Keratinocyte (primary cell): Measurements from ENCODE around the gene CFAP20DC. TPM values are rescaled to one million over a fixed set of nuclear protein-coding genes. Genes with fewer than 3 reads are reported as not detected.

Experiments used
- DNase-seq: peaks from one replicate; pipeline ENCODE4 v3.0.0-alpha.2; 2011; ENCODE audit warnings: low read depth, missing footprints, low spot score
- FAIRE-seq: peaks from 2 replicates; lab custom pipeline; 2011; peaks lifted over from hg19 to GRCh38; lab: Jason Lieb, UNC
- H2AFZ ChIP-seq: 2 replicates; pipeline ENCODE4 v1.6.0; 2012; ENCODE audit warnings: low read length, control low read depth, inconsistent platforms; ENCODE audit not compliant: control insufficient read depth
- H3K27ac ChIP-seq: 2 replicates; pipeline ENCODE4 v1.5.1; 2011; ENCODE audit warnings: low read length; ENCODE audit not compliant: control insufficient read depth, insufficient read depth
- H3K27me3 ChIP-seq: 3 replicates; pipeline ENCODE4 v1.6.0; 2011; ENCODE audit warnings: low read length; ENCODE audit not compliant: control insufficient read depth, insufficient read depth; ENCODE audit errors: extremely low read depth
- H3K36me3 ChIP-seq, 2 experiments: 2 replicates in 1 of 2; 3 replicates in 1 of 2; pipeline ENCODE4 v1.5.1; 2011; ENCODE audit warnings: low read length in 2 of 2, mild to moderate bottlenecking in 1 of 2; ENCODE audit not compliant: control insufficient read depth in 2 of 2, insufficient read depth in 2 of 2; ENCODE audit errors: extremely low read depth in 1 of 2
- H3K4me1 ChIP-seq: 3 replicates; pipeline ENCODE4 v1.5.1; 2011; ENCODE audit warnings: low read length; ENCODE audit not compliant: control insufficient read depth, insufficient read depth; ENCODE audit errors: extremely low read depth
- H3K4me2 ChIP-seq: 3 replicates; pipeline ENCODE4 v1.6.0; 2011; ENCODE audit warnings: low read depth, low read length; ENCODE audit not compliant: control insufficient read depth, insufficient read depth; ENCODE audit errors: extremely low read depth
- H3K4me3 ChIP-seq, 3 experiments: fragments of 200-600 bp in 1 of 3; sonication (generic) in 1 of 3; 2 replicates in 2 of 3; 3 replicates in 1 of 3; pipeline ENCODE4 v1.5.1; 2011 to 2016; ENCODE audit warnings: low read length in 3 of 3, mild to moderate bottlenecking in 3 of 3, control low read depth in 2 of 3, inconsistent platforms in 1 of 3, low read depth in 1 of 3, mixed read lengths in 1 of 3, mixed run types in 1 of 3, moderate library complexity in 1 of 3; ENCODE audit not compliant: control insufficient read depth in 2 of 3, insufficient read depth in 2 of 3; ENCODE audit errors: extremely low read depth in 1 of 3
- H3K79me2 ChIP-seq: 2 replicates; pipeline ENCODE4 v1.6.0; 2012; ENCODE audit warnings: low read length; ENCODE audit not compliant: control insufficient read depth, insufficient read depth
- H3K9ac ChIP-seq: 3 replicates; pipeline ENCODE4 v1.6.0; 2011; ENCODE audit warnings: low read length; ENCODE audit not compliant: control insufficient read depth, insufficient read depth; ENCODE audit errors: extremely low read depth
- H3K9me1 ChIP-seq: 3 replicates; pipeline ENCODE4 v1.6.0; 2011; ENCODE audit warnings: low read length; ENCODE audit not compliant: control insufficient read depth, insufficient read depth; ENCODE audit errors: extremely low read depth
- H3K9me3 ChIP-seq: 2 replicates; pipeline ENCODE4 v1.5.1; 2012; ENCODE audit warnings: low read depth, low read length; ENCODE audit not compliant: control insufficient read depth
- H4K20me1 ChIP-seq: 3 replicates; pipeline ENCODE4 v1.6.0; 2011; ENCODE audit warnings: low read length; ENCODE audit not compliant: control insufficient read depth, insufficient read depth; ENCODE audit errors: extremely low read depth
- CTCF ChIP-seq, 3 experiments: IDR thresholded peaks in 1 of 3; conservative IDR thresholded peaks in 1 of 3; optimal IDR thresholded peaks in 1 of 3; 2 replicates in 2 of 3; 3 replicates in 1 of 3; pipeline versions ENCODE3 to v1.5.1; 2011; ENCODE audit warnings: low read length in 3 of 3, mild to moderate bottlenecking in 3 of 3, moderate library complexity in 2 of 3, control low read depth in 1 of 3, inconsistent platforms in 1 of 3; ENCODE audit not compliant: insufficient read depth in 2 of 3; ENCODE audit errors: extremely low read depth in 1 of 3
- EZH2 ChIP-seq: IDR thresholded peaks from one replicate; pipeline ENCODE4 v1.6.1; 2012; ENCODE audit warnings: inconsistent platforms, mild to moderate bottlenecking, low read length, moderate library complexity
- dilution Hi-C: fragments of 300-500 bp; cut with MboI; formaldehyde crosslinking; loops from one replicate; pipeline ENCODE4 v1.7.0; 2020; ENCODE audit warnings: low sequenced_read_pairs; ENCODE audit not compliant: extremely low pct_ligation_motif_present
- polyA plus RNA-seq, 5 experiments: library from polyadenylated mRNA; depleted of rRNA in 3 of 5; stranded (reverse) in 3 of 5; stranded (forward) in 1 of 5; unstranded in 1 of 5; fragments of >200 nt; gene quantifications; 1 replicate in 1 of 5; 2 replicates in 3 of 5; 3 replicates in 1 of 5; pipeline versions ENCODE4 v1.2.1 to v1.2.3, GENCODE V29; 2011 to 2012; ENCODE audit warnings: missing spikeins in 2 of 5, low read depth in 1 of 5, low replicate concordance in 1 of 5

Gene CFAP20DC
- polyA plus RNA-seq, 1 donor (not counting 4 experiments of a cell fraction or from before 2014, with no cell fraction given), result 6.3 TPM

- no peaks in the 10 kb centered on the region for H3K27me3 ChIP-seq
- H3K4me3 ChIP-seq, result no peak overlapping the region
- FAIRE-seq (no peak), DNase-seq (no peak)
- H3K9me3 ChIP-seq, result no peaks in the 10 kb centered on the region
- H3K4me1 ChIP-seq, result peaks cover 27% of the 10 kb centered on the region
- H3K27ac ChIP-seq, result peak overlapping the region; percentile 99
- no peak overlapping the region for H3K4me2 ChIP-seq
- no peaks in the 10 kb centered on the region for H3K36me3 ChIP-seq
- dilution Hi-C loops, result no loop called here
- no peaks in the 10 kb centered on the region for H3K79me2 ChIP-seq
- no peak for TF ChIP-seq EZH2
- TF ChIP-seq CTCF (optimal IDR thresholded peaks at IDR 0.05 in 1 of 3, IDR thresholded peaks at IDR 0.05 in 1 of 3, conservative IDR thresholded peaks at IDR 0.05 in 1 of 3; ENCODE audit: extremely low read depth in 1 of 3, insufficient read depth in 2 of 3, low read length in 3 of 3), result no peak
- H3K9me1 ChIP-seq, result no peaks in the 10 kb centered on the region
- H2AFZ ChIP-seq, result no peak overlapping the region
- H3K9ac ChIP-seq, result peak overlapping the region; percentile 79
- H4K20me1 ChIP-seq, result no peaks in the 10 kb centered on the region
Measured at GRCh38 chr3:58999774-59000160, 50.1 kb downstream of the CFAP20DC start.

- Histone ChIP-seq H3K9ac (peak overlapping the region; percentile 79), H3K27me3 (no peaks in the 10 kb centered on the region), H3K36me3 (no peaks in the 10 kb centered on the region), H3K4me2 (peak overlapping the region; percentile 40), H3K9me1 (no peaks in the 10 kb centered on the region), H3K79me2 (no peaks in the 10 kb centered on the region), H3K27ac (peak overlapping the region; percentile 99), H4K20me1 (no peaks in the 10 kb centered on the region), H2AFZ (peak overlapping the region; percentile 70), H3K9me3 (no peaks in the 10 kb centered on the region), H3K4me3 (no peak overlapping the region), H3K4me1 (peaks cover 27% of the 10 kb centered on the region)
- dilution Hi-C loops, result no loop called here
- TF ChIP-seq EZH2, result no peak
- no peak for TF ChIP-seq CTCF (optimal IDR thresholded peaks at IDR 0.05 in 1 of 3, IDR thresholded peaks at IDR 0.05 in 1 of 3, conservative IDR thresholded peaks at IDR 0.05 in 1 of 3; ENCODE audit: extremely low read depth in 1 of 3, insufficient read depth in 2 of 3, low read length in 3 of 3)
- FAIRE-seq (no peak), DNase-seq (peak; percentile 13)
Measured at GRCh38 chr3:58999134-58999773, 50.6 kb downstream of the CFAP20DC start.
